Dendritic cell treated with granulocyte-macrophage colony-stimulating factor and Interleukin-4, amounts not matched to agents 40 ng/mL and 50 ng/mL, for 4 days (primary cell): ENCODE data around the gene E2F7.

Source experiments
- H3K27ac Mint-ChIP-seq: one replicate; pipeline ENCODE4 v1.8.0; 2022; ENCODE audit warnings: mild to moderate bottlenecking, mixed read lengths
- H3K27me3 Mint-ChIP-seq: one replicate; pipeline ENCODE4 v1.8.0; 2022; ENCODE audit warnings: mild to moderate bottlenecking, mixed read lengths
- H3K36me3 Mint-ChIP-seq: one replicate; pipeline ENCODE4 v1.8.0; 2022; ENCODE audit warnings: low read depth, mixed read lengths
- H3K4me1 Mint-ChIP-seq: one replicate; pipeline ENCODE4 v1.8.0; 2022; ENCODE audit warnings: low read depth, mixed read lengths
- H3K4me3 Mint-ChIP-seq: one replicate; pipeline ENCODE4 v1.8.0; 2022; ENCODE audit warnings: mild to moderate bottlenecking, moderate library complexity, mixed read lengths
- H3K9me3 Mint-ChIP-seq: one replicate; pipeline ENCODE4 v1.8.0; 2022; ENCODE audit warnings: mixed read lengths
- intact Hi-C: fragments of 100-400 bp; cut with micrococcal nuclease; formaldehyde crosslinking; loops from one replicate; pipeline ENCODE4 v1.15.0; 2022

The E2F7 gene

DNA sequence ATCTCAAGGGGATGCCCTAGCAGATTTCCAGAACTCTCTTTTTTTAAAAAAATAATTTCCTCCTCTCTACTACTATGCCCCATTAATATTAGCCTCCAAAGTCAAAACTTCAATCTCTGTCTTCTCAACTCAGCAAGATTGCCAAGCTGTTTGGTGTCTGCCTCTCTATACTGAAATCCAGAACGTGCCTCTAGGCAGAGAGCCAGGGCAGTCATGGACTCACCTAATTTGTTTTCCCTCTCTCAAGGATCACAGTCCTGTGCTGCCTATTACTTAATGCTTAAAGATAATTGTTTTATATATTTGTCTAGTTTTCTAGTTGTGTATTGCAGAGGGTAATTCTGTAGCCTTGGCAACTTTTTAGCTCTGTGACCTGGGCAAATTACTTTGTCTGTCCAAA is 74.7 kb downstream of the E2F7 start:
- no peaks in the 10 kb centered on the region for H3K27me3 Mint-ChIP-seq
- H3K27ac Mint-ChIP-seq, result no peak overlapping the region
- intact Hi-C loops, result no loop called here

GRCh38 chr12:76984566-76984965 is 80.8 kb downstream of the E2F7 start:
- intact Hi-C loops, result no loop called here
- no peaks in the 10 kb centered on the region for H3K36me3 Mint-ChIP-seq
- no peak overlapping the region for H3K4me3 Mint-ChIP-seq

More for the DNA sequence above, 74.7 kb downstream of the E2F7 start:
- H3K4me3 Mint-ChIP-seq, result no peak overlapping the region
- H3K36me3 Mint-ChIP-seq, result no peaks in the 10 kb centered on the region
- H3K4me1 Mint-ChIP-seq, result no peaks in the 10 kb centered on the region
- H3K9me3 Mint-ChIP-seq, result peaks cover 6% of the 10 kb centered on the region

DNA sequence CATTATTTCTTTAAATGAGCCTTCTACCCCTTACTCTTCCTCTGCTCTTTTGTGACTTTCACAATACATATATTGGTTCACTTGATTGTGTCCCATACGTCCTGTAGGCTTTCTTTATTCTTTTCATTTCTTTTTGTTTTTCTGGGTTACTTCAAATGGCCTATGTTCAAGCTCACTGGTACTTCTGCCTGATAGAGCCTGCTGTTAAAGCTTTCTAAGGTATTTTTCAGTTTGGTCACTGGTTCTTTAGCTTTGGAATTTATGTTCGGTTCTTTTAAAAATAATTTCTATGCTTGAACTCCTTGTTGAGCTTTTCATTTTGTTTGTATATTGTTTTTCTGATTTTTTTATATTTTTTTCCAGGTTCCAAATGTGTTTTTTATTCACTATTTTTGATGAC is 81.9 kb downstream of the E2F7 start:
- Mint-ChIP-seq H3K4me1 (no peaks in the 10 kb centered on the region), H3K4me3 (no peak overlapping the region), H3K27ac (no peak overlapping the region), H3K27me3 (no peaks in the 10 kb centered on the region), H3K36me3 (no peaks in the 10 kb centered on the region), H3K9me3 (peaks cover 45% of the 10 kb centered on the region)
- intact Hi-C loops, result no loop called here

More at GRCh38 chr12:76984566-76984965, 80.8 kb downstream of the E2F7 start:
- Mint-ChIP-seq H3K9me3 (peaks cover 45% of the 10 kb centered on the region), H3K27ac (no peak overlapping the region), H3K4me1 (no peaks in the 10 kb centered on the region), H3K27me3 (no peaks in the 10 kb centered on the region)

DNA sequence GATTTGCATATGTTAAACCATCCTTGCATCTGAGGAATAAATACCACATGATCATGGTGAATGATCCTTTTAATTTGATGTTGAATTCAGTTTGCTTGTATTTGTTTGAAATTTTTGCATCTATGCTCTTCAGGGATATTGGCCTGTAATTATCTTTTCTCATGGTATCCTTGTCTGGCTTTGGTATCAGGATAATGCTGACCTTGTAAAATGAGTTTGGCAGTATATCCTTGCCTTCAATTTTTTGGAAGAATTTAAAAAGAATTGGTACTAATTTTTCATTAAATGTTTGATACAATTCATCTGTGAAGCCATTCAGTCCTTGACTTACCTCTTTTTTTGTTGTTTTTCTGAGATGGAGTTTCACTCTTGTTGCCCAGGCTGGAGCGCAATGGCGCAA is 85.2 kb downstream of the E2F7 start:
- Mint-ChIP-seq H3K9me3 (peaks cover 34% of the 10 kb centered on the region), H3K36me3 (no peaks in the 10 kb centered on the region), H3K4me1 (no peaks in the 10 kb centered on the region), H3K27ac (no peak overlapping the region), H3K4me3 (no peak overlapping the region), H3K27me3 (no peaks in the 10 kb centered on the region)
- intact Hi-C loops, result no loop called here

DNA sequence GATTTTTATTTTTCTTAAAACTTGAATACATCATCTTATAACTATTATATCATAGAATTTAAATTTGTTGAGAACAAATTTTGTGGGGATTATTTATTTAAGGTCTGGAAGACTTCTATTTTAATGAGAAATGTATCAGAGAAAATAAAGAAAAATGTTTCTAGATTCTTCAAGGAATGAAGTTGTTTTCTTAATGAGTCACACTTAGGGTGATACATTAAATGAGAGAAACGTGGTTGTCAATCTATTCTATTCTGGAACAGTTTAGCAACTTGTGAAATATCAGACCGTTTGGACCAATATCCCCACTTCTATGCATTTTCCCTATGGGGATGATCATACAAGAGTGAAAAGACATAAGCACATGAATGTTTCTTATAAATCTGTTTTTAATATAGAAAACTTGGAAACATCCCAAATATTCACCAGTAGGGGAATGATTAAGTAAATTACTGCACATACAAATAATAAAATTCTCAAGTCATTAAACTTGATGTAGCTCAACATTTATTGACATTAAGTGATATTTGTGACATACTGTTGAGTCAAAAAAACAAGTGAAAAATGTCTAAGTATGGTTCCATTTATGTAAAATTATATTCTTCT is 88.5 kb downstream of the E2F7 start:
- Mint-ChIP-seq H3K36me3 (no peaks in the 10 kb centered on the region), H3K4me1 (no peaks in the 10 kb centered on the region), H3K27ac (no peak overlapping the region), H3K4me3 (no peak overlapping the region), H3K9me3 (peaks cover 15% of the 10 kb centered on the region), H3K27me3 (no peaks in the 10 kb centered on the region)
- intact Hi-C loops, result no loop called here
